HG03175 (cell line): ENCODE measurements around the gene GATA1.

Experiments
- ATAC-seq: cut with Tn5 transposase; IDR thresholded peaks from one replicate; pipeline ENCODE4 v1.9.1; 2021; ENCODE audit warnings: mild to moderate bottlenecking, moderate library complexity; ENCODE audit not compliant: unreplicated experiment

The GATA1 gene

GRCh38 chrX:48784726-48785125 is 1.7 kb upstream of the GATA1 start:
- no peak for ATAC-seq

GRCh38 chrX:48785186-48785539 is 1.2 kb upstream of the GATA1 start:
- ATAC-seq: no peak

- ATAC-seq: no peak
Measured at GRCh38 chrX:48785540-48786214, 713 bp upstream of the GATA1 start.

GRCh38 chrX:48786825-48787504 is 575 bp downstream of the GATA1 start:
- ATAC-seq: no peak

- no peak for ATAC-seq
Measured at GRCh38 chrX:48787505-48788443, 1.4 kb downstream of the GATA1 start.

GRCh38 chrX:48789366-48790220 is 3.2 kb downstream of the GATA1 start:
- no peak for ATAC-seq

GRCh38 chrX:48790477-48790876 is 4.1 kb downstream of the GATA1 start:
- no peak for ATAC-seq

GRCh38 chrX:48791063-48791820 is 4.9 kb downstream of the GATA1 start:
- no peak for ATAC-seq

- ATAC-seq: no peak
Measured at GRCh38 chrX:48792219-48792618, 5.8 kb downstream of the GATA1 start.

GRCh38 chrX:48793935-48794334 is 7.5 kb downstream of the GATA1 start:
- no peak for ATAC-seq

GRCh38 chrX:48794340-48794910 is 8.0 kb downstream of the GATA1 start:
- ATAC-seq: no peak

- ATAC-seq: no peak
Measured at GRCh38 chrX:48794911-48795515, 8.6 kb downstream of the GATA1 start.

GRCh38 chrX:48798318-48798717 is 11.9 kb downstream of the GATA1 start:
- no peak for ATAC-seq

- ATAC-seq: no peak
Measured at GRCh38 chrX:48800574-48801279, 14.3 kb downstream of the GATA1 start.

- peak; percentile 85 for ATAC-seq
Measured at GRCh38 chrX:48801280-48802088, 15.1 kb downstream of the GATA1 start, which contains the start of gene HDAC6. HDAC6 (plus strand) TSS chrX:48802067; CDS start chrX:48802693, 626 bp downstream.

GRCh38 chrX:48802089-48802904 is 15.9 kb downstream of the GATA1 start:
- peak; percentile 48 for ATAC-seq

- no peak for ATAC-seq
Measured at GRCh38 chrX:48802905-48803200, 16.5 kb downstream of the GATA1 start.
